Neuron (in vitro differentiated cells): ENCODE results near the gene PCCA.
"Not testable (repeated sequence)": the region's sequence is repeated elsewhere in the genome, so short reads cannot be mapped to it uniquely, and the experiment has no call there.

Source experiments
- H2AFZ ChIP-seq: one replicate; pipeline ENCODE4 v1.6.1; 2013; ENCODE audit warnings: low read depth, mild to moderate bottlenecking, inconsistent platforms, low read length, moderate library complexity
- H3K27me3 ChIP-seq: one replicate; pipeline ENCODE4 v1.6.1; 2013; ENCODE audit warnings: low read length; ENCODE audit not compliant: insufficient read depth
- H3K36me3 ChIP-seq: one replicate; pipeline ENCODE4 v1.6.1; 2013; ENCODE audit warnings: low read length; ENCODE audit not compliant: insufficient read depth
- H3K4me1 ChIP-seq: one replicate; pipeline ENCODE4 v1.6.1; 2013; ENCODE audit warnings: low read length; ENCODE audit not compliant: insufficient read depth
- H3K4me3 ChIP-seq: 2 replicates; pipeline ENCODE4 v1.5.1; 2013; ENCODE audit warnings: mild to moderate bottlenecking, low read length, moderate library complexity
- H3K9me3 ChIP-seq: one replicate; pipeline ENCODE4 v1.6.1; 2013; ENCODE audit warnings: low read length

The PCCA gene

GRCh38 chr13:100262404-100262803 is 173.5 kb downstream of the PCCA start:
- Histone ChIP-seq H3K36me3 (no peaks in the 10 kb centered on the region), H3K4me1 (no peaks in the 10 kb centered on the region), H3K9me3 (peaks cover 2% of the 10 kb centered on the region), H3K27me3 (no peaks in the 10 kb centered on the region), H2AFZ (no peak overlapping the region), H3K4me3 (no peak overlapping the region)

GRCh38 chr13:100266026-100266425 is 177.1 kb downstream of the PCCA start:
- H3K36me3 ChIP-seq: peaks cover 17% of the 10 kb centered on the region
- H2AFZ ChIP-seq: no peak overlapping the region
- H3K27me3 ChIP-seq: no peaks in the 10 kb centered on the region
- peaks cover 5% of the 10 kb centered on the region for H3K9me3 ChIP-seq
- H3K4me1 ChIP-seq: no peaks in the 10 kb centered on the region
- H3K4me3 ChIP-seq: no peak overlapping the region

GRCh38 chr13:100269837-100270236 is 180.9 kb downstream of the PCCA start:
- H3K36me3 ChIP-seq: peaks cover 27% of the 10 kb centered on the region
- no peaks in the 10 kb centered on the region for H3K4me1 ChIP-seq
- peaks cover 3% of the 10 kb centered on the region for H3K9me3 ChIP-seq
- H2AFZ ChIP-seq: no peak overlapping the region
- H3K27me3 ChIP-seq: no peaks in the 10 kb centered on the region
- no peak overlapping the region for H3K4me3 ChIP-seq

GRCh38 chr13:100273138-100273537 is 184.2 kb downstream of the PCCA start:
- H3K4me1 ChIP-seq: no peaks in the 10 kb centered on the region
- H3K27me3 ChIP-seq: no peaks in the 10 kb centered on the region

GRCh38 chr13:100273552-100273951 is 184.7 kb downstream of the PCCA start:
- H3K4me3 ChIP-seq: no peak overlapping the region
- H3K4me1 ChIP-seq: no peaks in the 10 kb centered on the region
- H3K27me3 ChIP-seq: no peaks in the 10 kb centered on the region
- H3K36me3 ChIP-seq: peaks cover 26% of the 10 kb centered on the region
- no peak overlapping the region for H2AFZ ChIP-seq
- peaks cover 2% of the 10 kb centered on the region for H3K9me3 ChIP-seq

More at GRCh38 chr13:100273138-100273537, 184.2 kb downstream of the PCCA start:
- Histone ChIP-seq H3K9me3 (peaks cover 3% of the 10 kb centered on the region), H3K36me3 (peaks cover 29% of the 10 kb centered on the region), H3K4me3 (no peak overlapping the region), H2AFZ (no peak overlapping the region)

GRCh38 chr13:100274942-100275506 is 186.1 kb downstream of the PCCA start:
- no peak overlapping the region for H3K4me3 ChIP-seq
- H2AFZ ChIP-seq: no peak overlapping the region
- no peaks in the 10 kb centered on the region for H3K9me3 ChIP-seq
- H3K27me3 ChIP-seq: no peaks in the 10 kb centered on the region
- peaks cover 17% of the 10 kb centered on the region for H3K36me3 ChIP-seq
- no peaks in the 10 kb centered on the region for H3K4me1 ChIP-seq

GRCh38 chr13:100275746-100276145 is 186.9 kb downstream of the PCCA start:
- Histone ChIP-seq H3K4me1 (no peaks in the 10 kb centered on the region), H3K4me3 (no peak overlapping the region), H3K27me3 (no peaks in the 10 kb centered on the region), H3K36me3 (peaks cover 23% of the 10 kb centered on the region), H3K9me3 (peaks cover 2% of the 10 kb centered on the region), H2AFZ (no peak overlapping the region)

GRCh38 chr13:100280681-100281080 is 191.8 kb downstream of the PCCA start:
- Histone ChIP-seq H3K4me3 (no peak overlapping the region), H3K36me3 (peaks cover 18% of the 10 kb centered on the region), H3K9me3 (peaks cover 6% of the 10 kb centered on the region), H3K27me3 (no peaks in the 10 kb centered on the region), H3K4me1 (no peaks in the 10 kb centered on the region), H2AFZ (no peak overlapping the region)

- not testable (repeated sequence) for H3K4me3 ChIP-seq, H3K27me3 ChIP-seq, H3K9me3 ChIP-seq, H3K4me1 ChIP-seq, H2AFZ ChIP-seq
- peaks cover 17% of the 10 kb centered on the region for H3K36me3 ChIP-seq
These were observed 193.4 kb downstream of the PCCA start for GRCh38 chr13:100282306-100282705.

GRCh38 chr13:100290165-100290801 is 201.4 kb downstream of the PCCA start:
- H3K36me3 ChIP-seq: peaks cover 5% of the 10 kb centered on the region
- no peaks in the 10 kb centered on the region for H3K9me3 ChIP-seq

GRCh38 chr13:100291624-100292023 is 202.7 kb downstream of the PCCA start:
- Histone ChIP-seq H2AFZ (no peak overlapping the region), H3K4me3 (no peak overlapping the region), H3K9me3 (no peaks in the 10 kb centered on the region), H3K36me3 (peaks cover 8% of the 10 kb centered on the region), H3K27me3 (no peaks in the 10 kb centered on the region), H3K4me1 (no peaks in the 10 kb centered on the region)

More at GRCh38 chr13:100290165-100290801, 201.4 kb downstream of the PCCA start:
- H3K4me1 ChIP-seq: no peaks in the 10 kb centered on the region
- no peak overlapping the region for H3K4me3 ChIP-seq
- no peaks in the 10 kb centered on the region for H3K27me3 ChIP-seq
- no peak overlapping the region for H2AFZ ChIP-seq

- Histone ChIP-seq H2AFZ (no peak overlapping the region), H3K4me3 (no peak overlapping the region), H3K4me1 (no peaks in the 10 kb centered on the region), H3K27me3 (no peaks in the 10 kb centered on the region), H3K9me3 (no peaks in the 10 kb centered on the region), H3K36me3 (peaks cover 3% of the 10 kb centered on the region)
These were observed 208.5 kb downstream of the PCCA start for GRCh38 chr13:100297413-100297812.

- Histone ChIP-seq H3K9me3 (no peaks in the 10 kb centered on the region), H3K4me1 (no peaks in the 10 kb centered on the region), H3K4me3 (no peak overlapping the region), H3K27me3 (no peaks in the 10 kb centered on the region), H3K36me3 (peaks cover 3% of the 10 kb centered on the region), H2AFZ (no peak overlapping the region)
These were observed 209.3 kb downstream of the PCCA start for GRCh38 chr13:100298116-100298681.
